ENCODE data around the gene BTN2A1.

DNA sequence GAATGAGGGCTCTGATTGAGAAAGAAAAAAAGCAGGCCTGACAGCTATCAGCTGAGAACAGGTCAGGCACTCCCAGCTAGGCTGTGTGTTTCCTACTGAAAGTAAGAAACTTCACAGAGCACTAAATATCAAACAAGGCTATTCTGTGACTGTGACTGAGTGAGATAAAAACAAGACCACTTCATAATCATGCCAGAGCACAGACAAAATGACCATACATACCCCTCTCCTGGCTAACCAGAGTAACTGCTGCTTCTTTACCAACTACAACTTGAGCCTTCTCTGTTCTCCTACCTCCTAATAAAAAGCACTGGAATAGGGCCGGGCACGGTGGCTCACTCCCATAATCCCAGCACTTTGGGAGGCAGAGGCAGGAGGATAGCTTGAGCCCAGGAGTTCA is 35.5 kb downstream of the BTN2A1 start:
- no peak for TF ChIP-seq SP1 (IDR thresholded peaks at IDR 0.05; ENCODE audit: low read depth)
- TF ChIP-seq, protein P1, sequence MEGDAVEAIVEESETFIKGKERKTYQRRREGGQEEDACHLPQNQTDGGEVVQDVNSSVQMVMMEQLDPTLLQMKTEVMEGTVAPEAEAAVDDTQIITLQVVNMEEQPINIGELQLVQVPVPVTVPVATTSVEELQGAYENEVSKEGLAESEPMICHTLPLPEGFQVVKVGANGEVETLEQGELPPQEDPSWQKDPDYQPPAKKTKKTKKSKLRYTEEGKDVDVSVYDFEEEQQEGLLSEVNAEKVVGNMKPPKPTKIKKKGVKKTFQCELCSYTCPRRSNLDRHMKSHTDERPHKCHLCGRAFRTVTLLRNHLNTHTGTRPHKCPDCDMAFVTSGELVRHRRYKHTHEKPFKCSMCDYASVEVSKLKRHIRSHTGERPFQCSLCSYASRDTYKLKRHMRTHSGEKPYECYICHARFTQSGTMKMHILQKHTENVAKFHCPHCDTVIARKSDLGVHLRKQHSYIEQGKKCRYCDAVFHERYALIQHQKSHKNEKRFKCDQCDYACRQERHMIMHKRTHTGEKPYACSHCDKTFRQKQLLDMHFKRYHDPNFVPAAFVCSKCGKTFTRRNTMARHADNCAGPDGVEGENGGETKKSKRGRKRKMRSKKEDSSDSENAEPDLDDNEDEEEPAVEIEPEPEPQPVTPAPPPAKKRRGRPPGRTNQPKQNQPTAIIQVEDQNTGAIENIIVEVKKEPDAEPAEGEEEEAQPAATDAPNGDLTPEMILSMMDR (IDR thresholded peaks at IDR 0.05 in 2 of 3, conservative IDR thresholded peaks at IDR 0.05 in 1 of 3; ENCODE audit: borderline replicate concordance in 1 of 3, insufficient read depth in 1 of 3, low read depth in 2 of 3, low read length in 2 of 3): peak; percentile 6 to 32 (median 24); a peak in 1 of 6 replicates
- TF ChIP-seq EZH2 (IDR thresholded peaks at IDR 0.05): no peak
- peak; percentile 39; the same call in 1 of the 2 replicates for TF ChIP-seq RAD21 (IDR thresholded peaks at IDR 0.05; ENCODE audit: low read depth)
- TF ChIP-seq, protein P2, sequence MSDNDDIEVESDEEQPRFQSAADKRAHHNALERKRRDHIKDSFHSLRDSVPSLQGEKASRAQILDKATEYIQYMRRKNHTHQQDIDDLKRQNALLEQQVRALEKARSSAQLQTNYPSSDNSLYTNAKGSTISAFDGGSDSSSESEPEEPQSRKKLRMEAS (IDR thresholded peaks at IDR 0.05): no peak
- no peak for TF ChIP-seq POLR2AphosphoS5 (IDR thresholded peaks at IDR 0.05; ENCODE audit: low read depth, low read length)
- TF ChIP-seq TCF7L2 (IDR thresholded peaks at IDR 0.05; ENCODE audit: borderline replicate concordance, extremely low read depth, insufficient read depth, insufficient read length): no peak
- no peak for TF ChIP-seq JUND (IDR thresholded peaks at IDR 0.05)
- TF ChIP-seq ZNF274 (IDR thresholded peaks at IDR 0.05; ENCODE audit: low read depth, low read length): no peak
- TF ChIP-seq, protein P3, sequence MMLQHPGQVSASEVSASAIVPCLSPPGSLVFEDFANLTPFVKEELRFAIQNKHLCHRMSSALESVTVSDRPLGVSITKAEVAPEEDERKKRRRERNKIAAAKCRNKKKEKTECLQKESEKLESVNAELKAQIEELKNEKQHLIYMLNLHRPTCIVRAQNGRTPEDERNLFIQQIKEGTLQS (IDR thresholded peaks at IDR 0.05): no peak
- TF ChIP-seq POLR2A (IDR thresholded peaks at IDR 0.05; ENCODE audit: borderline replicate concordance, extremely low read depth, insufficient read depth, insufficient read length): no peak
- TF ChIP-seq EGR1 (IDR thresholded peaks at IDR 0.05; ENCODE audit: low read depth): no peak
- no peak for TF ChIP-seq CBX3 (IDR thresholded peaks at IDR 0.05; ENCODE audit: low read depth)
- no peak for TF ChIP-seq SRF (IDR thresholded peaks at IDR 0.05; ENCODE audit: low read depth)
